HFF-Myc (cell line): ENCODE measurements around the gene DRAM1.
"Not testable (repeated sequence)": the region's sequence is repeated elsewhere in the genome, so short reads cannot be mapped to it uniquely, and the experiment has no call there.

Experiments
- DNase-seq: peaks from one replicate; pipeline ENCODE4 v3.0.0-alpha.2; 2011; ENCODE audit warnings: low read depth; ENCODE audit errors: extremely low read depth
- H3K4me3 ChIP-seq: replicated peaks from 2 replicates; pipeline ENCODE4 v1.5.1; 2011; ENCODE audit warnings: low read depth, mild to moderate bottlenecking, control low read depth, low read length
- TF ChIP-seq, protein P1 (sequence below): IDR thresholded peaks from 2 replicates; pipeline ENCODE4 v1.5.1; 2012; ENCODE audit warnings: mild to moderate bottlenecking, low read depth, low read length, control low read depth; ENCODE audit errors: missing control alignments

Gene DRAM1

GRCh38 chr12:101902641-101903040 lies 25.3 kb downstream of the DRAM1 start:
- H3K4me3 ChIP-seq: no peak overlapping the region
- no peak for DNase-seq
- TF ChIP-seq, protein P1, sequence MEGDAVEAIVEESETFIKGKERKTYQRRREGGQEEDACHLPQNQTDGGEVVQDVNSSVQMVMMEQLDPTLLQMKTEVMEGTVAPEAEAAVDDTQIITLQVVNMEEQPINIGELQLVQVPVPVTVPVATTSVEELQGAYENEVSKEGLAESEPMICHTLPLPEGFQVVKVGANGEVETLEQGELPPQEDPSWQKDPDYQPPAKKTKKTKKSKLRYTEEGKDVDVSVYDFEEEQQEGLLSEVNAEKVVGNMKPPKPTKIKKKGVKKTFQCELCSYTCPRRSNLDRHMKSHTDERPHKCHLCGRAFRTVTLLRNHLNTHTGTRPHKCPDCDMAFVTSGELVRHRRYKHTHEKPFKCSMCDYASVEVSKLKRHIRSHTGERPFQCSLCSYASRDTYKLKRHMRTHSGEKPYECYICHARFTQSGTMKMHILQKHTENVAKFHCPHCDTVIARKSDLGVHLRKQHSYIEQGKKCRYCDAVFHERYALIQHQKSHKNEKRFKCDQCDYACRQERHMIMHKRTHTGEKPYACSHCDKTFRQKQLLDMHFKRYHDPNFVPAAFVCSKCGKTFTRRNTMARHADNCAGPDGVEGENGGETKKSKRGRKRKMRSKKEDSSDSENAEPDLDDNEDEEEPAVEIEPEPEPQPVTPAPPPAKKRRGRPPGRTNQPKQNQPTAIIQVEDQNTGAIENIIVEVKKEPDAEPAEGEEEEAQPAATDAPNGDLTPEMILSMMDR: no peak

GRCh38 chr12:101906226-101906625 lies 28.8 kb downstream of the DRAM1 start:
- no peak for DNase-seq
- TF ChIP-seq, protein P1: no peak
- H3K4me3 ChIP-seq: no peak overlapping the region

DNA sequence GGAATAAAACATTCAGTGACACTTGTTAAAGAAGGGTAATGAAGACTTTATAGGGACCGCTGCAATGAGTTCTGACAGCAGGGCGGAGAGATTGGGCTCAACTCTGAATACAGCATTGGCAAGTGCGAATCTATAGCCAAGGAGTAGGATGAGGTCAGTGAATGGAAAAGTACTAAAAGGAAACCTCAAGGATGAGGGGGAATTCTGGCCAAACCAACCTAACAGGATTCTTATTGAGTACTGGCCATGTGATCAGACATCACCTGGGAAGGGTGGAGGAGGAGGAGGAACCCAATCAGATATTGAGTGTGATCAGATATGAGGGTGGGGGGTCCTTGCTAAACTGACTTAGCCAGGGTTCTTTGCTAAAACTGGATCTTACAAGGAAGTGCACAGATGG lies 31.0 kb downstream of the DRAM1 start:
- no peak overlapping the region for H3K4me3 ChIP-seq
- TF ChIP-seq, protein P1: no peak
- DNase-seq: no peak

- TF ChIP-seq, protein P1: no peak
- H3K4me3 ChIP-seq: no peak overlapping the region
- no peak for DNase-seq
These were observed 32.3 kb downstream of the DRAM1 start for GRCh38 chr12:101909646-101910045.

DNA sequence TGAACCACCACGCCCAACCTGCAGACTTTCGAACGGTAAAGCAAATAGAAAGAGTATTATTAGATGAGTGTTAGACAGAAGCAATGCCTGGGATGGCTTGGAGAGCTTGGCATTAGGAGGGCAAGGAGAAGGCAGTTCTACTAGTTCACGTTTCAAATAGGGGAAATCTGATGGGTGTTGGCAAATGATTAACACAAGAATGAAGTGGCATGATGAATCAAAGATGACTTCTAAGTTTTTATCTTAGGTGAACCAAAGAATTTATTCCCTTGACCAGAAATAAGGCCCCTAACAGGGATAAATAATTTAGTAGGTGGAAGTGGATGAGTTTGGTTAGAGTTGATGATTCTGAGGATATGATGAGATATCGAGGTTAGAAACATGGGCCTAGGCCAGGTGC lies 38.5 kb downstream of the DRAM1 start:
- TF ChIP-seq, protein P1: no peak
- no peak overlapping the region for H3K4me3 ChIP-seq
- DNase-seq: no peak

DNA sequence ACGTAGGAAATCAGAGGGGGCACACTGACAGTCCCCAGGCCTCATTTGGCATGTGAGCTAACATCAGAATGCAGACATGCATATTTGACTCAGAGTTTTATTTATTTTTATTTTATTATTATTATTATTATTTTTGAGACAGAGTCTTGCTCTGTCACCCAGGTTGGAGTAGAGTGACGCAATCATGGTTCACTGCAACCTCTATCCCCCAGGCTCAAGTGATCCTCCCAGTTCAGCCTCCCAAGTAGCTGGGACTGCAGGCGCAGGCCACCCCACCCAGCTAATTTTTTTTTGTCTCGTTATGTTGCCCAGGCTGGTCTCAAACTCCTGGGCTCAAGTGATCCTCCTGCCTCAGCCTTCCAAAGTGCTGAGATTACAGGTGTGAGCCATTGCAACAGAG lies 41.4 kb downstream of the DRAM1 start:
- not testable (repeated sequence) for H3K4me3 ChIP-seq, DNase-seq

DNA sequence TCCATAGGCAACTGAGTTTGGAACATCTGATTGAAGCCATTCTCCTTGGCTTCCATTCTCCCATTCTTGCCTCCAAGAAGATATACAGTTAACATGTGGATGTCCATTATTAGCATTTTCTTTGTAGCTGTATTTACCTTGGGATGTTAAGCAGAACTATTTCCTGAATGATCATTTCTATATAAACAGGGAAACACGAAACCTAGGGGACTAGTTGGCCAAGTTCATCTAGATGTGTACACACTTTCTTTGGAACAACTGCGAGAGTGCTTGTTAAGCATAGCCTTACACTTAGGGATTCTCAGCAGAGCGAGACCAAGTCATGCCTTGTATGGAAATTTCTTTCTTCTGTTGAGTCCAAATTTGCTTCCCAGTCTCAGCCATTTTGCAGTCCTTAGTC lies 42.1 kb downstream of the DRAM1 start:
- TF ChIP-seq, protein P1: no peak
- H3K4me3 ChIP-seq: no peak overlapping the region
- DNase-seq: no peak
